Transverse colon (tissue), 4 donors: Measurements from ENCODE around the gene TIE1.

ENCODE experiments used
- EP300 ChIP-seq: sonication (generic); formaldehyde crosslinking; IDR thresholded peaks from one replicate; pipeline ENCODE4 v1.6.1; 2017; ENCODE audit warnings: antibody characterized with exemption, low read depth
- POLR2A ChIP-seq: fragments of 450-650 bp; IDR thresholded peaks from one replicate; pipeline ENCODE4 v1.6.1; 2016; ENCODE audit warnings: antibody characterized with exemption, mild to moderate bottlenecking, moderate library complexity
- POLR2AphosphoS5 ChIP-seq, 3 donors: sonication (generic); formaldehyde crosslinking; IDR thresholded peaks; one replicate each; pipeline ENCODE4 v1.6.1; 2016; ENCODE audit warnings: antibody characterized with exemption in 3 of 3
- TF ChIP-seq, protein P1 (sequence below), 5 experiments: fragments of 200-600 bp in 3 of 5; fragments of 450-650 bp in 2 of 5; sonication (generic) in 3 of 5; IDR thresholded peaks; 1 replicate in 2 of 5; 2 replicates in 3 of 5; pipeline ENCODE4 v1.5.1; 2016 to 2017; ENCODE audit warnings: antibody characterized with exemption in 5 of 5, inconsistent platforms in 3 of 5, mild to moderate bottlenecking in 2 of 5, moderate library complexity in 1 of 5

DNA sequence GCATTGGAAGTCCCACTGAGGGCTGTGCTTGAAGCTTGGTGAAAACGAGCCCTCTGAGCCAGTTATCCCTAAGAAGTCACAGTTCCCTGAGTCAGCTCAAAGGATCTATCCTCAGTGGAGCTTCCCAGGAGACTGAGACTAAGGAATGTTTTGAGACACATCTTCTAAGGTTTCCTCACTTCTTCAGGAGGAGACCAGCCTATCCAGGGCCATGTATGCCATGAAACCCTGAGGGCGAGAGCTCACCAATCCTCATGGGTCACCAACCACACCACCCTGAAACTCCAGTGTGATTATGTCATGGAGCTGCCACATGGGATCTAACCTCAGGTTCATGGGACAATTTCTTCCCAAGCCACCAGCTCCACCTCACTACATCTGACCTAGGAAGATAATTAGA lies 7.6 kb upstream of the TIE1 start:
- TF ChIP-seq, protein P1, sequence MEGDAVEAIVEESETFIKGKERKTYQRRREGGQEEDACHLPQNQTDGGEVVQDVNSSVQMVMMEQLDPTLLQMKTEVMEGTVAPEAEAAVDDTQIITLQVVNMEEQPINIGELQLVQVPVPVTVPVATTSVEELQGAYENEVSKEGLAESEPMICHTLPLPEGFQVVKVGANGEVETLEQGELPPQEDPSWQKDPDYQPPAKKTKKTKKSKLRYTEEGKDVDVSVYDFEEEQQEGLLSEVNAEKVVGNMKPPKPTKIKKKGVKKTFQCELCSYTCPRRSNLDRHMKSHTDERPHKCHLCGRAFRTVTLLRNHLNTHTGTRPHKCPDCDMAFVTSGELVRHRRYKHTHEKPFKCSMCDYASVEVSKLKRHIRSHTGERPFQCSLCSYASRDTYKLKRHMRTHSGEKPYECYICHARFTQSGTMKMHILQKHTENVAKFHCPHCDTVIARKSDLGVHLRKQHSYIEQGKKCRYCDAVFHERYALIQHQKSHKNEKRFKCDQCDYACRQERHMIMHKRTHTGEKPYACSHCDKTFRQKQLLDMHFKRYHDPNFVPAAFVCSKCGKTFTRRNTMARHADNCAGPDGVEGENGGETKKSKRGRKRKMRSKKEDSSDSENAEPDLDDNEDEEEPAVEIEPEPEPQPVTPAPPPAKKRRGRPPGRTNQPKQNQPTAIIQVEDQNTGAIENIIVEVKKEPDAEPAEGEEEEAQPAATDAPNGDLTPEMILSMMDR (IDR thresholded peaks at IDR 0.05): no peak
- TF ChIP-seq POLR2AphosphoS5 (IDR thresholded peaks at IDR 0.05): no peak
- TF ChIP-seq POLR2A: no peak
- TF ChIP-seq EP300: no peak
